ENCODE data around the gene TGFA. TPM values are rescaled to one million over a fixed set of nuclear protein-coding genes. Genes with fewer than 3 reads are reported as not detected.

TGFA gene
- total RNA-seq, 1 experiment from 2014 or later: 2.5 TPM

DNA sequence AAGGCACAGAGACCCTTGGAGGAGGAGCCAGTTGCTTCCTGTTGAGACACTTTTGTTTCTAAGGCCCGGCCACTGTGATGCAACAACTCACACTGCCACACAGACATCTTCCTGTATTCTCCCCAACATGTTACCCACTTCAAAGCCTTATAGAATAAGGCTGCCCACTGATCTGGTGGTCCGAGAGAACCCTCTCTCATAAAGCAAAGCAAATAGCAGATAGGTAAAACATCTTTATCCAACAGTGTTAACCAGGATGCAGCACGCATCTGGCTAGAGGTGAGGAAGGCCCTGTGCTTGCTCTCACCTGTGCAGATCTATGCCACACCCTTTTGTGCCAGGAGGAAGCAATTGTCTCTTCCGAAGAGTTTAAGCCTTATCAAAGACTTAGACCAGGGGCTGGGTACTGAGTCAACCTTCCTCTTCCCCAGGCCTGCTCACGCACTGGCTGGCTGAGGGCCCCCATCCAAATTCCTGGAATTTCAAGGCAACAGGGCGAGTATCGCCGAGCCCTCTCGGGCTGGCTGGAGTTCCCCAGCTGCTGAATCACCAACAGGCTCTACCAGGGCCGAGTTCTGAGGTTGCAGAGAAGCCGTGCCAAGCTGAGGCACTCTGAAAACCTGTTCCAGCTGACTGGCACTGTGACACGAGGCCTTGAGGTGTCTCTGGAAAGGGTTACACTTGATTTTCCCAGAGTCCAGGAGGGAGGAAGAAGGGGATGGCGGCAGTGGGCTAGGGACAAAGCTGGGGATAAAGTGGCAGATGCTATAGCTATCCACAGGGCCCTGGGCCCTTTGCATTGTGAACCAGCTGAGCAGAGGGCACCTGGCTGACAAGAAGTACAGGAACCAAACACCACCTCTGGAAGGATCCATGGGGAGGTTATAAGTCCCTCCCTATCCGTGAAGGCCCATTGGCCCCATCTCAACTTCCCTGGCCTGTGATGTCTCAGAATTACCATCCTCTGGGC, 29.3 kb downstream of the TGFA start:
- H3K27ac Mint-ChIP-seq: no peak overlapping the region
- CTCF ChIA-PET: interaction anchor here (1.0 to 1.5 kb wide), 3 partner anchors 9 to 93 kb away, joined by 3 to 7 read pairs (median 6); no protein-coding TSS in a partner anchor

DNA sequence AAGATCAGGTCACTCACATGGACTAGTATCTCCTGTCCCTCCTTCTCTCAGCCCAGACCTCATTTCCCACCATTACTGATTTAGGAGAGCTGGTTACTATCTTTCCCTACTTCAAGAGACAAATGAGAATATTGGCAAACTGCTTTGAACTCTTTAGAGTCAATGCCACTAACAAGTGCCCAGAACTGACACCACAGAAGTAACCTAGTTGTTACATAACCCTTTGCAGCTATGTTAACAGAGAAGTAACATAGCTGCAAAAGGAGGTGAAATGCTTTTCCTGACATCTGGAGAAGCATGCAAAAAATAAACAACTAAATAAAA, 30.0 kb downstream of the TGFA start:
- ATAC-seq: no peak
- ChIA-PET CTCF (interaction anchor here (1.5 kb wide), 1 partner anchor 64 kb away, joined by 7 read pairs; no protein-coding TSS in a partner anchor), POLR2A (no interaction called here)
- Mint-ChIP-seq H3K9me3 (no peaks in the 10 kb centered on the region), H3K4me3 (no peak overlapping the region), H3K27me3 (ENCODE audit: low read depth) (peaks cover 9% of the 10 kb centered on the region), H3K36me3 (no peaks in the 10 kb centered on the region), H3K4me1 (peaks cover 14% of the 10 kb centered on the region), H3K27ac (no peak overlapping the region)
- DNase-seq (ENCODE audit: low spot score): no peak
- TF ChIP-seq, protein P1, sequence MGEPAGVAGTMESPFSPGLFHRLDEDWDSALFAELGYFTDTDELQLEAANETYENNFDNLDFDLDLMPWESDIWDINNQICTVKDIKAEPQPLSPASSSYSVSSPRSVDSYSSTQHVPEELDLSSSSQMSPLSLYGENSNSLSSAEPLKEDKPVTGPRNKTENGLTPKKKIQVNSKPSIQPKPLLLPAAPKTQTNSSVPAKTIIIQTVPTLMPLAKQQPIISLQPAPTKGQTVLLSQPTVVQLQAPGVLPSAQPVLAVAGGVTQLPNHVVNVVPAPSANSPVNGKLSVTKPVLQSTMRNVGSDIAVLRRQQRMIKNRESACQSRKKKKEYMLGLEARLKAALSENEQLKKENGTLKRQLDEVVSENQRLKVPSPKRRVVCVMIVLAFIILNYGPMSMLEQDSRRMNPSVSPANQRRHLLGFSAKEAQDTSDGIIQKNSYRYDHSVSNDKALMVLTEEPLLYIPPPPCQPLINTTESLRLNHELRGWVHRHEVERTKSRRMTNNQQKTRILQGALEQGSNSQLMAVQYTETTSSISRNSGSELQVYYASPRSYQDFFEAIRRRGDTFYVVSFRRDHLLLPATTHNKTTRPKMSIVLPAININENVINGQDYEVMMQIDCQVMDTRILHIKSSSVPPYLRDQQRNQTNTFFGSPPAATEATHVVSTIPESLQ (CRISPR knock-in tag; IDR thresholded peaks at IDR 0.05): no peak
- no peak for TF ChIP-seq JUN (CRISPR knock-in tag; IDR thresholded peaks at IDR 0.05)
- TF ChIP-seq, protein P2, sequence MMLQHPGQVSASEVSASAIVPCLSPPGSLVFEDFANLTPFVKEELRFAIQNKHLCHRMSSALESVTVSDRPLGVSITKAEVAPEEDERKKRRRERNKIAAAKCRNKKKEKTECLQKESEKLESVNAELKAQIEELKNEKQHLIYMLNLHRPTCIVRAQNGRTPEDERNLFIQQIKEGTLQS (CRISPR knock-in tag; conservative IDR thresholded peaks at IDR 0.05): no peak
- no peak for TF ChIP-seq PRRX2 (CRISPR knock-in tag; IDR thresholded peaks at IDR 0.05)
- TF ChIP-seq, protein P3, sequence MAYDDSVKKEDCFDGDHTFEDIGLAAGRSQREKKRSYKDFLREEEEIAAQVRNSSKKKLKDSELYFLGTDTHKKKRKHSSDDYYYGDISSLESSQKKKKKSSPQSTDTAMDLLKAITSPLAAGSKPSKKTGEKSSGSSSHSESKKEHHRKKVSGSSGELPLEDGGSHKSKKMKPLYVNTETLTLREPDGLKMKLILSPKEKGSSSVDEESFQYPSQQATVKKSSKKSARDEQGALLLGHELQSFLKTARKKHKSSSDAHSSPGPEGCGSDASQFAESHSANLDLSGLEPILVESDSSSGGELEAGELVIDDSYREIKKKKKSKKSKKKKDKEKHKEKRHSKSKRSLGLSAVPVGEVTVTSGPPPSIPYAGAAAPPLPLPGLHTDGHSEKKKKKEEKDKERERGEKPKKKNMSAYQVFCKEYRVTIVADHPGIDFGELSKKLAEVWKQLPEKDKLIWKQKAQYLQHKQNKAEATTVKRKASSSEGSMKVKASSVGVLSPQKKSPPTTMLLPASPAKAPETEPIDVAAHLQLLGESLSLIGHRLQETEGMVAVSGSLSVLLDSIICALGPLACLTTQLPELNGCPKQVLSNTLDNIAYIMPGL (CRISPR knock-in tag; IDR thresholded peaks at IDR 0.05): no peak
- TF ChIP-seq ATF1 (CRISPR knock-in tag; IDR thresholded peaks at IDR 0.05): no peak
- no peak for TF ChIP-seq TEAD4 (CRISPR knock-in tag; IDR thresholded peaks at IDR 0.05)
- TF ChIP-seq RORB (CRISPR knock-in tag; IDR thresholded peaks at IDR 0.05): no peak
- TF ChIP-seq ZNF232 (CRISPR knock-in tag; IDR thresholded peaks at IDR 0.05): no peak
- no peak for TF ChIP-seq NFYB (CRISPR knock-in tag; conservative IDR thresholded peaks at IDR 0.05; ENCODE audit: low read depth)

More for the DNA sequence above, 29.3 kb downstream of the TGFA start:
- H3K4me1 Mint-ChIP-seq: peaks cover 14% of the 10 kb centered on the region
- no peak overlapping the region for H3K4me3 Mint-ChIP-seq
- peak; percentile 86 for ATAC-seq
- POLR2A ChIA-PET: interaction anchor here (0.5 kb wide), 1 partner anchor 441 kb away, joined by 3 read pairs; no protein-coding TSS in a partner anchor
- peak; percentile 50 for DNase-seq (ENCODE audit: low spot score)
- peaks cover 9% of the 10 kb centered on the region for H3K27me3 Mint-ChIP-seq (ENCODE audit: low read depth)
- H3K36me3 Mint-ChIP-seq: no peaks in the 10 kb centered on the region
- no peaks in the 10 kb centered on the region for H3K9me3 Mint-ChIP-seq
- TF ChIP-seq, protein P4, sequence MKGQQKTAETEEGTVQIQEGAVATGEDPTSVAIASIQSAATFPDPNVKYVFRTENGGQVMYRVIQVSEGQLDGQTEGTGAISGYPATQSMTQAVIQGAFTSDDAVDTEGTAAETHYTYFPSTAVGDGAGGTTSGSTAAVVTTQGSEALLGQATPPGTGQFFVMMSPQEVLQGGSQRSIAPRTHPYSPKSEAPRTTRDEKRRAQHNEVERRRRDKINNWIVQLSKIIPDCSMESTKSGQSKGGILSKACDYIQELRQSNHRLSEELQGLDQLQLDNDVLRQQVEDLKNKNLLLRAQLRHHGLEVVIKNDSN (CRISPR knock-in tag; IDR thresholded peaks at IDR 0.05): no peak
- TF ChIP-seq, protein P5, sequence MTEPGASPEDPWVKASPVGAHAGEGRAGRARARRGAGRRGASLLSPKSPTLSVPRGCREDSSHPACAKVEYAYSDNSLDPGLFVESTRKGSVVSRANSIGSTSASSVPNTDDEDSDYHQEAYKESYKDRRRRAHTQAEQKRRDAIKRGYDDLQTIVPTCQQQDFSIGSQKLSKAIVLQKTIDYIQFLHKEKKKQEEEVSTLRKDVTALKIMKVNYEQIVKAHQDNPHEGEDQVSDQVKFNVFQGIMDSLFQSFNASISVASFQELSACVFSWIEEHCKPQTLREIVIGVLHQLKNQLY (CRISPR knock-in tag; IDR thresholded peaks at IDR 0.05): no peak
- no peak for TF ChIP-seq SMAD3 (CRISPR knock-in tag; IDR thresholded peaks at IDR 0.05; ENCODE audit: borderline replicate concordance)
- TF ChIP-seq ZNF423 (CRISPR knock-in tag; IDR thresholded peaks at IDR 0.05): no peak
- no peak for TF ChIP-seq MYBL2 (CRISPR knock-in tag; IDR thresholded peaks at IDR 0.05)
- TF ChIP-seq, protein P6, sequence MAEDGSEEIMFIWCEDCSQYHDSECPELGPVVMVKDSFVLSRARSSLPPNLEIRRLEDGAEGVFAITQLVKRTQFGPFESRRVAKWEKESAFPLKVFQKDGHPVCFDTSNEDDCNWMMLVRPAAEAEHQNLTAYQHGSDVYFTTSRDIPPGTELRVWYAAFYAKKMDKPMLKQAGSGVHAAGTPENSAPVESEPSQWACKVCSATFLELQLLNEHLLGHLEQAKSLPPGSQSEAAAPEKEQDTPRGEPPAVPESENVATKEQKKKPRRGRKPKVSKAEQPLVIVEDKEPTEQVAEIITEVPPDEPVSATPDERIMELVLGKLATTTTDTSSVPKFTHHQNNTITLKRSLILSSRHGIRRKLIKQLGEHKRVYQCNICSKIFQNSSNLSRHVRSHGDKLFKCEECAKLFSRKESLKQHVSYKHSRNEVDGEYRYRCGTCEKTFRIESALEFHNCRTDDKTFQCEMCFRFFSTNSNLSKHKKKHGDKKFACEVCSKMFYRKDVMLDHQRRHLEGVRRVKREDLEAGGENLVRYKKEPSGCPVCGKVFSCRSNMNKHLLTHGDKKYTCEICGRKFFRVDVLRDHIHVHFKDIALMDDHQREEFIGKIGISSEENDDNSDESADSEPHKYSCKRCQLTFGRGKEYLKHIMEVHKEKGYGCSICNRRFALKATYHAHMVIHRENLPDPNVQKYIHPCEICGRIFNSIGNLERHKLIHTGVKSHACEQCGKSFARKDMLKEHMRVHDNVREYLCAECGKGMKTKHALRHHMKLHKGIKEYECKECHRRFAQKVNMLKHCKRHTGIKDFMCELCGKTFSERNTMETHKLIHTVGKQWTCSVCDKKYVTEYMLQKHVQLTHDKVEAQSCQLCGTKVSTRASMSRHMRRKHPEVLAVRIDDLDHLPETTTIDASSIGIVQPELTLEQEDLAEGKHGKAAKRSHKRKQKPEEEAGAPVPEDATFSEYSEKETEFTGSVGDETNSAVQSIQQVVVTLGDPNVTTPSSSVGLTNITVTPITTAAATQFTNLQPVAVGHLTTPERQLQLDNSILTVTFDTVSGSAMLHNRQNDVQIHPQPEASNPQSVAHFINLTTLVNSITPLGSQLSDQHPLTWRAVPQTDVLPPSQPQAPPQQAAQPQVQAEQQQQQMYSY (CRISPR knock-in tag; IDR thresholded peaks at IDR 0.05): no peak
- TF ChIP-seq SOX15 (CRISPR knock-in tag; IDR thresholded peaks at IDR 0.05): no peak
- no peak for TF ChIP-seq SMAD4 (CRISPR knock-in tag; IDR thresholded peaks at IDR 0.05)
- TF ChIP-seq, protein P7, sequence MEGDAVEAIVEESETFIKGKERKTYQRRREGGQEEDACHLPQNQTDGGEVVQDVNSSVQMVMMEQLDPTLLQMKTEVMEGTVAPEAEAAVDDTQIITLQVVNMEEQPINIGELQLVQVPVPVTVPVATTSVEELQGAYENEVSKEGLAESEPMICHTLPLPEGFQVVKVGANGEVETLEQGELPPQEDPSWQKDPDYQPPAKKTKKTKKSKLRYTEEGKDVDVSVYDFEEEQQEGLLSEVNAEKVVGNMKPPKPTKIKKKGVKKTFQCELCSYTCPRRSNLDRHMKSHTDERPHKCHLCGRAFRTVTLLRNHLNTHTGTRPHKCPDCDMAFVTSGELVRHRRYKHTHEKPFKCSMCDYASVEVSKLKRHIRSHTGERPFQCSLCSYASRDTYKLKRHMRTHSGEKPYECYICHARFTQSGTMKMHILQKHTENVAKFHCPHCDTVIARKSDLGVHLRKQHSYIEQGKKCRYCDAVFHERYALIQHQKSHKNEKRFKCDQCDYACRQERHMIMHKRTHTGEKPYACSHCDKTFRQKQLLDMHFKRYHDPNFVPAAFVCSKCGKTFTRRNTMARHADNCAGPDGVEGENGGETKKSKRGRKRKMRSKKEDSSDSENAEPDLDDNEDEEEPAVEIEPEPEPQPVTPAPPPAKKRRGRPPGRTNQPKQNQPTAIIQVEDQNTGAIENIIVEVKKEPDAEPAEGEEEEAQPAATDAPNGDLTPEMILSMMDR (IDR thresholded peaks at IDR 0.05): no peak
- TF ChIP-seq, protein P8, sequence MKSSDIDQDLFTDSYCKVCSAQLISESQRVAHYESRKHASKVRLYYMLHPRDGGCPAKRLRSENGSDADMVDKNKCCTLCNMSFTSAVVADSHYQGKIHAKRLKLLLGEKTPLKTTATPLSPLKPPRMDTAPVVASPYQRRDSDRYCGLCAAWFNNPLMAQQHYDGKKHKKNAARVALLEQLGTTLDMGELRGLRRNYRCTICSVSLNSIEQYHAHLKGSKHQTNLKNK (CRISPR knock-in tag; IDR thresholded peaks at IDR 0.05): no peak
- TF ChIP-seq TEAD4 (CRISPR knock-in tag; IDR thresholded peaks at IDR 0.05): no peak
- TF ChIP-seq SP1 (CRISPR knock-in tag; conservative IDR thresholded peaks at IDR 0.05): no peak
- no peak for TF ChIP-seq CREB1 (CRISPR knock-in tag; IDR thresholded peaks at IDR 0.05)

Data from WTC11 (cell line).